Activated CD4-positive, alpha-beta T cell treated with anti-CD3 and anti-CD28 coated beads, Interleukin-10, Interleukin-2, amounts not matched to agents 100 ng/mL and 50 ng/mL, durations not matched to agents 16 hours and 8 hours (primary cell): ENCODE measurements around the gene ADGRL2.

Source experiments
- DNase-seq: peaks from one replicate; pipeline ENCODE4 v3.0.0-alpha.2; 2020

Gene ADGRL2

DNA sequence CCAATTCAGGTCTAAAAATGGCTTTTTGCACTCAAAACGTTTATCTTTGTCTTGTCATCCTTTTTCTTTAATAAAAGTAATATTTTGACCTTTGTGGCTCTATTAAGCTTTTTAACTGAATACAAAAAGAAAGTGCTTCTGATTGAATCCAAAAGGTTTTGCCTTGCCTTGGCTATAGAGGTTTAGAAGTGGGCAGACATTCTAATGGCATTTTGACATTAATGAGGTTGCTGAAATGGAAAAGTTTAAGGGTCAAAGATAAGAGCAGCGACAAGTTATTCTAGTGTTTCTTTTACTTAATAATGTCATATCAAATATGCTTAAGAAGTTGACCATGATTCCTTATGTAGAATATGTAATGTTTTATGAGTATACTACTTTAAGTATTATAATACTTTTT, 120.2 kb downstream of the ADGRL2 start:
- DNase-seq = no peak

DNA sequence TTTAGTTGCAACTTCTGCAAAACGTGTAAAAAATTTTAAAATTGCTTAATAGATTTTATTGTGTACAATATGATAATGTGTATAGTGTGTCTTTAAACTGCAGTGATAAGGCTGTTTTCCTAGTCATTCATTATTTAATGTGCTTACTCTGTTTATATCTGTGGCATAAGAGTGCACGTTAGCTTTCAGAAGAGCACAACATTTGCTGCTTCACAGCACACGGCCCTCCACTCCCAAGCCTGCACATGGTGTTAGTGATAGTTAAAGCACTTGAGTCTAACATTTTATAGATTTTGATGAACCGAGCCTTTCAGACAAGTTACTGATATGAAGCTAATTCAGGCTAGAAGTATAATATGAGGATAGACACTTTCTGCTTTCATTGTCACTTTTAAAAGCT, 120.6 kb downstream of the ADGRL2 start:
- DNase-seq = no peak

DNA sequence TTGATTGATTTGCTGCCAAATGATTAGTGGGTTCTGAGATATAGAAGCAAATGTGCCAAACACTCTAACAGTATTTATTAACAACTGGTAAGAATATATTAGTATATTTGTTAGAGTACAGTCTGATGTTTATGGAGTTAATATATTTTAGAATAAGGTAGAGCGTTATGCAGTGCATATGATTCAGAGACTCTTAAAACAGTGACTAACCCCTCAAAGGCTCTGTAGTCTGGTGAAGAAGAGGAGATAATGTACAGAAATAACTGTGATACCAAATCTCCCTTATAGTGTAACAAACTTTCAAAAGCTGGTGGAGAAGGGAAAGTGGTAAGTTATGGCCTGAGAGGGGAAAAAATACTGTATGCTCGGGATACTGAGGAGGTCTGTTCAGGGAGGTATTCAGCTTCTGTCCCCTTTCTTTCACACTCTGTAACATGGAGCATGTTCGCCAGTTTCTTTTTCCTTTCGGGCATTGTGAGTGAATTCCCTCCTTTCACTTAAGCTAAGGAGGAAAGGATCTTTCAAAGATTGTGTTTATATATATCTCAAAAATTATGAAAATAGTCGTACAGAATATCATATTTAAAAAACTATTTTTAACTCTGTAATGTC, 121.2 kb downstream of the ADGRL2 start:
- no peak for DNase-seq

DNA sequence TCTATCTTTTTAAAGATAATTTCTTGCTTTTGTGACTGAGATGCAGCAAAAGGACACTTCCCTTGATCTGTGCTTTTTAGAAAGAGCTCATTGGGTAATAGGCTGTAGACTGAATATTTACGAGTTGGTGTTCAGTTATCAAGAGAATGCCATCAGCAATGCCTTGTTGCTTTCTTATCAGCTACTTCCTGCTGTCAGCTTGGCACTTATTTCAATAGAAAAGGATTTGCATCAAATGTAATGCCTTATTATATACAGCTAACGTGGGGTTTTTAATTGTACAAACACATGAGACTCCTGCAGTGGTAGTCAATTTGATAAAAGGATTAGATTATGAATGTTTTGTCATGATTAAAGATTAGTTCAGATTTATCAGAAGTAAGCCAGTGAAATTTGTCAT, 122.2 kb downstream of the ADGRL2 start:
- DNase-seq = no peak

DNA sequence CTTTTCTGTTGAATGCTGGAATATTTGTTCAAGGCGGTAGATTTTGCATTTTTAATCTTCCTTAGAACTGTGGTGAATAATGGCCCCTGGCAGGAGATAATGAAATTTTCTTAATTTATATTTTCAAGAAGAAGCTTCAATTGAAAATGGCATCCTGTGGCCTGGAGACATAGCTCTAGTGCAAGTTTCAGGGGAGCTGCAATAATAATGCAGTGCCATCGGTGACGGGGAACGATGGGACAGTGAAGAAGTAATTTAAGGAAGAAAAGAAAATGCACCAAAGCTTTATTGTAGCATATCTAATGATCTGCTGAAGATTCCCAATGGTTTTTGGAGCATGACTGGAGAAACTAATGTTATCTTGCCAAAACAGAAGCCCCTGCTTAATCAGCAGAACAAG, 128.4 kb downstream of the ADGRL2 start:
- no peak for DNase-seq

DNA sequence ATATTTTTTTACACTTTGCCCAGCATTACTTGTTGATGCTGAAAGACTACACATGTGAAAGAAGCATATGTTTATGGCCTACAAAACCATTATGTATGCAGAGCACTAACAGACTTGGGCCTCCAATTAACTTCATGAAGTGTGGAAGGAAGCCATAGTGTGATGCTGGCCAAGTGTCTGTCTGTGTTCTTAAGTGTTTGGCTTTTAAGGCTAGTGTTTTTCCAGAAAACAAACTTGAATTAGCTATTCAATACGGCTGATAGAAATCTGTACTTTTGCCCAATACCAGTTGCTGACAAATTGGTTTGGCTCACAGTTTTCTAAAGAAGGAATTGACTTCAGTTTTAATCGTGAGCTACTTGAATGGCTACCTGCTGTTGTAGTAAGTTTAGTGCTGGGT, 136.1 kb downstream of the ADGRL2 start:
- DNase-seq = no peak

DNA sequence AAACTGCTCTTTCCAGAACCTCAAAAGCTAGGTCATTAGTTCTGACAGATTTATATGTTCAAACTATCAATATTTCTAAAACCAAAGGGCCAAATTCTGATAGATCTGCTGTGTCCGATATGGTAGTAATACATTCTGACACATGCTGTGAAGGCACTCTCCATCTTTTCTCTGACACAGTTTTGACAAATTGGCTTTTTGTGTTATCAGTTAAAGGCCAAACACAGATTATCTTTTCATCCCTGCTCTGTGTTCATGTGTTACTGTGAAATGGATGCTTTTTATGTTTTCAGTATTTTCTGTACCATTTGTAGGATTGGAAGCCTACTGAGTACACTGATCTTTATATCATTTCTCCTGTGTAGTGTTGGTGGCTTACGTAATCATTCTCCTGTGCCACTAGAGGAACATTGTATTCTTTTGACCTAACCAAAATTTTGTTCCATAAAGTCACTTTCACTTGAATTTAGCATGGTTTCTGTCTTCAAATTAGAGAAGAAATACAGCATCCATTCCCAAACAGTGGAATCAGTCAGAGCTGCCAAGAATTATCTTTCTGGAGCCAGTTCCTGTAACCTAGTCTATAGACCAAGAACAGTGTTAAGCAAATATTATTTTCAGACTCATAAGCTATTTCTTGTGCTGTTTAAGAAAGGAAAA, 137.2 kb downstream of the ADGRL2 start:
- DNase-seq = no peak

DNA sequence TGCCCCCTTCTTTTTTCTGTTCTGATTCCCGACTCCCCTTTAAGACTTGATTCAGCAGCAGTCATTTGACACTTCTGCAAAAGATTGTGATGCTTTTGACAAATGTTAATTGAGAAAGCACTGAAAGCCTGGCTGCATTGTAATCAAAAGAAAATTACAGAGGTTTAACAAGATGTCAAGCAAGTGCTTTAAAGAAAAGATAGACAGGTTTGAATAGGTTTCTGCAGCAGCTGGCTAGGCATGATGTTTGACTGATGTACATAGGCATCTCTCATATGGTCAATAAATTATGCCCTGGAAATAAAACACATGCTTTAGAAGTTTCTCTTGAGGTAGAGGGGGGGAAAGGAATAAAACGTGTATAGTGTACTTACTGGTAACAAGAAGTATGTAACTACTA, 147.8 kb downstream of the ADGRL2 start:
- no peak for DNase-seq

DNA sequence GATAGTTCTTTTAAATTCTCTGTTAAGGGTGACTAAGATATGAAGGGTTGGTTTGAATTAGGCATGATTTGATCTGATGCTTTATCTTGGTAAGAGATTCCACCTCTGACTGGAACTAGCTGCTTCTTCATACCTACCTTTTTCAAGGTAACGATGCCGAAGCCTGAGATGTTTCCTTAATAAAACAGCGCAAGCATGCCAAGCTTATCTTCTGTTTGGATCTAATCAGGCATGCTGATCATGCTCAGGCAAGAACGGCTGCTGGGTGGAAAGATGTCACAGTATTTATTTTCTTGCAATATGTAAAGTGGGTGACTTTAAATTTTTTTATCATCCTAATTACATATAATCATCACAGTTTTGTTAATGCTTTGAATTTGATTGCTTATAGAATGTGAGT, 148.7 kb downstream of the ADGRL2 start:
- DNase-seq = no peak

DNA sequence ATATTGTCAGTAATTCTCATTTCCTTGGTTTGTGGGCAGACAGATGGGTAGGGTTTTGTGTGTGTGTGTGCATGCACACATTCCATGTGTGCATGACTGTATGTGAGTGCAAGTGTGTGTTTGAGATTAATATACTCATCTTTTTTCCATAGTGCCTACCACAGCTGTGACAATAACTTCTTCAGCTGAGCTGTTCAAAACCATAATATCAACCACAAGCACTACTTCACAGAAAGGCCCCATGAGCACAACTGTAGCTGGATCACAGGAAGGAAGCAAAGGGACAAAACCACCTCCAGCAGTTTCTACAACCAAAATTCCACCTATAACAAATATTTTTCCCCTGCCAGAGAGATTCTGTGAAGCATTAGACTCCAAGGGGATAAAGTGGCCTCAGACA, 149.3 kb downstream of the ADGRL2 start:
- DNase-seq = no peak

DNA sequence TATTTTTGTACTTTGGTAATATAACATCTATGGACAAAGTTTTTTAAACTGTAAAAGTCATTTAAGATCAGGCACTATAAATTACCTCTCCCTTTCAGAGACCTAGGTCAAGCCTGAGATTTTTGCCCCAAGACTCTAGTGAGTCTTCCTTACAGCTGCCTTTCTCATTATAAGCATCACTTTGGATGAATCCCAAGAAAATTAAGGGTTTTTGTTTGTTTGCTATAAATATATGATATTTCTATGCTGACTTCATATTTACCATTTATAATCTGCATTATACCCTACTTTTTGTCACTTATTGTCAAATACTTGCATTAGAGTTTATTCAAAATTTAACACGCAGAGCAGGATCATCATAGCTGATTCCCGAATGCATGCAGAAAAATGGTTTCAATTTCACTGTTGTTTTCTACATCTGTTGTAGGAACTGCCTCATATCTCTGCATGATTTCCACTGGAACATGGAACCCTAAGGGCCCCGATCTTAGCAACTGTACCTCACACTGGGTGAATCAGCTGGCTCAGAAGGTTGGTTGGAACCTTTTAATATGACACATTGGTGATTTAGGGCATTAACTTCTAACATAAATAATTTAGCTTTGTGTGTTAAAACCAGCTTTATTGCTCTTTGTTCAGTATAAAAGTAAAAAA, 150.0 kb downstream of the ADGRL2 start:
- no peak for DNase-seq

DNA sequence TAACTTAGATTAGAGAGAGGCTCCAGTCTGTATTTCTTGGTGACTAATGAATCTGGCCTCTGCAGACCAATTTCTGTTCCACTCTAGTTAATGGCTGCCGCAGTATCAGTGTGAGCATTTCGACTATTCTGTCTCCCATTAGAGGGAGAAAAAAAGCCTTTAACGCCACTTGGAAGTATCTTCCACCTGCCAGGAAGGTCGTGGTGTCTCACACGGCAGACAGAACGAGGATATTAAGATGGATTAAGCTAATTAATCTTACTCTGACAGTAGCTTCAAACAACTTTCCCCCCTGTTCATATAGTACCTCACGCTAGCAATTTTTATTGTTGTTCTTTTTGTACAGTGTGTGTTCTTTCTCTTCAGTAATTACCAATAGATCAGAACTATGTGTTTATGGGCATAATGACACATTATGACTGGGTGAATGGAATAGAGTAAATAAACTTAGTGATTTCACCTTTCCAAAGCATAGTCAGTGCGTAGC, 153.8 kb downstream of the ADGRL2 start:
- no peak for DNase-seq

DNA sequence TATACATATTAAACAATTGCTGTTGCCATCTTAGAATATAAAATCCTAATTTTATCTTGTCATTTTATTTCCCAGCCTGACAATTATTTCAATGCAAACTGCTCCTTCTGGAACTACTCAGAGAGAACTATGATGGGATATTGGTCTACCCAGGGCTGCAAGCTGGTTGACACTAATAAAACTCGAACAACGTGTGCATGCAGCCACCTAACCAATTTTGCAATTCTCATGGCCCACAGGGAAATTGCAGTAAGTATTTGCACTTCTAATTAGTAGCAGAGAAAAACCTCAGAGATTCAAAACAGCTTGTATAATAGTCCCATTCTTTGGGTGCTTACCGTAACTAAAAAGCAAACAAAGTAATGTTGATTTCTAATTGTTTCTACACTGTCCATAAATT, 167.2 kb downstream of the ADGRL2 start:
- no peak for DNase-seq

DNA sequence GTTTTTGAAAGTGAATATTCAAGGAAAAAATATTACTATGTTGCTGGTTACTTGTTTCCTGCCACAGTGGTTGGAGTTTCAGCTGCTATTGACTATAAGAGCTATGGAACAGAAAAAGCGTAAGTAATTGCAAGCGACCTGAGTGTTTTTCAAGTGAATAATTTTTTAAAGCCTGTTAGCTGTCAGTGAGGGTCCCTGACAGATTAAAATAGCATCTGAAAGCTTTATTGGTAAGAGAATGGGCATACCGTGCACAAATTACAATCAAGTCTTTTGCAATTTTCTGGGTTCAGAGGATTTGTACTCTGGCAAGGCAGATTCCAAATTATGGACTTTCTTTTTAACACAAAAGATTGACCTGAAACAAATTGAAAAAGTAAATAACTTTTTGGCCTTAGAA, 169.7 kb downstream of the ADGRL2 start:
- no peak for DNase-seq

DNA sequence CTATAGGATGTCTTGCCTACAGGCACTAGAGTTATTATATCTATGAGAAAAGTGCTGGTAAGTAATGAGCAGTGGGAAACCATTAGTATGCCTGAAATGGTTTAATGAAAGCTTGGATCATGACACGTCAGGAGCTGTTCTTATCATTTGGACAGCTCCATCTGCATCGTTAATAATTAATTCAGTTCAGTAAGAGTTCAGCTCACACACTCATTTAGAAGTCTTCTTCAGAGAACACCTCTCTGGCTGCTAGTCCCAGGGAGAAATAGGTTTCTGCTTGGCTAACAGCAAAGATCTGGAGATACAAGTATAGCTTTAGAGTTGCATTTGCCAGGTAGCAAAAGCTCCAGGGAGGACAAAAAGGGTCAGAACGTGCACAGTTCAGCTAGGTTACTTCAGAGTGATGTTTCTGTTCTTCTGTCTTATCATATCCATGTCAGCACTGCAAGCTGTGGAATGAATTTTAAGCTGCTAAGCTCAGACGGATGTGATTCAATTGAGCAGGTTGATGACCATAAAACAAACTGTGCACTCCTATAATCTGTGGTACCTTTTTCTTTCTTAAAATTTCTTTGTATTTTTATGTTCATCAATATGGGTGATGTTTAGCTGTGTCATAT, 173.6 kb downstream of the ADGRL2 start:
- no peak for DNase-seq

DNA sequence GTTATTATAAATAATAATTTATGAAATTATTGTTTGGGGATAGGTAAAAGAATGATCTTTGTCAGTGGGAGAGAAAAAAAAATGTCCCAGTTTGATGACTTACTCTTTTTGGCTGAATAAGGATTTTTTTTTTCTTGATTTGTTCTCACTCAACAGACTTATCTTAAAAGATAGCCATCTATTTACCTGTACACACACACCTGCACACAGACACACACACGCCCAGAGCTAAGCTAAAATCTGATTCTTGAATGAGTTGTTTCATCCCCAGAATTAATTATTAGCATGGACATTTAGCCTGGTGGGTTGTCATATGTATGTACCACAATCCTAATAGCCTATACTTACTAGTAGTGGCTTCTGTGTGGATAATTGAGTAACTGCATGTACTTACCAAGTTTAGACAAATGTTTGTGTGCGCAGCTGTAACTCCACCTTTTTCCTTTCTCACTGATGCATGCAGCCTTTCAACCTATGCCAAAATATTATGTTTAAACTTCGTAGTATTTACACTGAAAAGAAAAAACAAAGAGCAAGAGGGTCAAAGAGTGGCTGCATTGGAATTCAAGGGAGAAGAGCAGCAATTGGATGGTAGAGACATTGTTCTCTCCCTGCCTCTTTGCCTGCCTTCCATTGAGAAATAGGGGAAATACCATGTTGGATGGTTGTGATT, 174.3 kb downstream of the ADGRL2 start:
- no peak for DNase-seq

DNA sequence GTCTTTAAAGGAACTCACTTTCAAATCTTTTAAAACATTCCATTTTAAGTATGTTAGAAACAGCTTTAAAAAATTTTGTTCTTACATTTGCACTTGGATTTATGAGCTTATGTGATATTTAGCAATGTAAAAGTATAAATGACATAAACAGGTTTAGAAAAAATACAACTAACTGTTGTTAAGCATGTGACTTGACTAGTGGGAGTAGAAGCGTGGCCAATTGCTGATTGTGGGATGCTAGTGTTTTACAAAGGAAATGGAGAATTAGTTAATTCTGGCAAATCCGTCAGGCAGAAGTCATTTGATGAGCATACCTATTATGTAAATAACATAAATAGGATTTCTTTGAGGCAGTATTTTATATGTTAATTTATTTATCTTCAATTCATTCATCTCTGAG, 175.8 kb downstream of the ADGRL2 start:
- DNase-seq = no peak

DNA sequence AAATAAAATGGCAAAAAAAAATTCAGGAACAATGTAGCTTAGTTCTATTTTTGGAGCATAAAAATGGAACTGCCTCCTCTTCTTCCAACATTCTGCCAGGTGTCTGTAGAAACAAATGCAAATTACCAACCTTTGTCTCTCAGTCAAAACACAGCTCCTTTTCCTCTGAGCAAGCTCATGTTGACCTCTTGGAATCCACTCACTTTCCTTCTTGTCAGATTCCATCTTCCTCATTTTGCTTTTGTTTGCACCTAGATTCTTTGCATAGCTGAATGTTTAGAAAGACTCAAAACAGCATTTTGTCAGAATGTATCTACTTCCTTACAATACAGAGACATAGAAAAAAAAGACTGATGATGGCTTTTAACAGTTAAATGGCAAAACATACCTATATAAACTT, 178.2 kb downstream of the ADGRL2 start:
- no peak for DNase-seq

DNA sequence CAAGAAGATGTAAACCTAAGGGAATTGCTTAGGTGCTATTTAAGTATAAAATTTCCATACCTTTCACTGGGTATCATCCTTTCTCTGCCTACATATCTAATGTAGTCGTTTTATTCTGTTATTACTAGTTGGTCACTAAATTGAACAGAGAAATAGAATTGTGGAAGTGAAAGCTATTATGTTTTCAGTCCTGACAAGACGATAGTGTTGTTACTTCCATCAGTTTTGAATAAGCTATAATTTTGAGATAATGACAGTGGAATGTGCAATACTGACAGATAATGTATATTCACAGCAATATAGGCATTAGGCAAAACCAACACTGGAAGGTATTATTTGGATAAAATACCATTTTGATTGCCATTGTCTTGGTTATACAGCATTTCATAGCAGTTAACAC, 181.8 kb downstream of the ADGRL2 start:
- DNase-seq = no peak

DNA sequence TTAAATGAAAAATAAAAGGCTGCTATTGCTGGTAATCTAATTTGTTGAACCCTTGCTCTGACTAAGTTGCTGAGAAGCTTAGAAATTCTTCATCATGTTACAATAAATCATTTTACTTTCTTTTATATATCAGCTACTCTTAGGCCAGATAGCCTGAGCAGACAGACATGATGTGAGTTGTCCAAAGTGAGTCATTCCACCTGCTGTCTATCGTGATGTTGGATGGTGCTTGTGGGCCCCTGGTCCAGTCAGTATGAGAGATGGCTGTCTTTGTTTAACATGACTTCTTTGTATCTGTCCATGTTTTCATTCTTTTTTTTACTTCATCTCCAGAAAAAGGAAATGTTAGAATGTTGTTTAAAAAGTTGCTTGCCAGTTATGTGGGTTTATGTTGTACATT, 188.8 kb downstream of the ADGRL2 start:
- DNase-seq = no peak

DNA sequence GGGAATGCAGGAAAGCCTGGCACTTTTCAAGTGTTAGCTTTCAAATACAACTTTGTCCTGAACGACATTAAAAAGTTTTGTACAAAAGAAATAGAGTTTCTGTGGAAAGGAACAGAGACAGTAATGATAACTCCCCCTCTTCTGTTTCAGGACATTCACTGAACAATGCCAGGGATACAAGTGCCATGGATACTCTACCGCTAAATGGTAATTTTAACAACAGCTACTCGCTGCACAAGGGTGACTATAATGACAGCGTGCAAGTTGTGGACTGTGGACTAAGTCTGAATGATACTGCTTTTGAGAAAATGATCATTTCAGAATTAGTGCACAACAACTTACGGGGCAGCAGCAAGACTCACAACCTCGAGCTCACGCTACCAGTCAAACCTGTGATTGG, 189.5 kb downstream of the ADGRL2 start:
- no peak for DNase-seq

DNA sequence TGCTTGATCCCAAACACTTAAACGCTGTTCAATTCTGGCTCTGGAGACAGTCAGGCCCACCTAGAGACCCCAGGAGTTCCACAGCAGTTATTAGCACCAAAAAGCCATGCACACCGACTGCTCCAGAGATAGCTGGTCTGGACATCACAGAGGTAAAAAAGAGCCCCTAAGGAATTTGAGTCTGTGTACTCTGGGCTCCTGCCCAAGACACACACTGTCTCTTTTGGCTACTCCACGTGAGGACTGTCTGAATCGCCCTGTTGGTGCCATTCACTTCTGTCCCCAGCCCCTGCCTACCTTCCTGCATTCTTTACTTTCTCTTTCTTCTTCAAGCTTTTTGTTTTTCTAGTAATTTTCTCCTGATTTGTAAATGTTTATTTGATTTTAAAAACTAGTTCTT, 197.4 kb downstream of the ADGRL2 start:
- DNase-seq = no peak

DNA sequence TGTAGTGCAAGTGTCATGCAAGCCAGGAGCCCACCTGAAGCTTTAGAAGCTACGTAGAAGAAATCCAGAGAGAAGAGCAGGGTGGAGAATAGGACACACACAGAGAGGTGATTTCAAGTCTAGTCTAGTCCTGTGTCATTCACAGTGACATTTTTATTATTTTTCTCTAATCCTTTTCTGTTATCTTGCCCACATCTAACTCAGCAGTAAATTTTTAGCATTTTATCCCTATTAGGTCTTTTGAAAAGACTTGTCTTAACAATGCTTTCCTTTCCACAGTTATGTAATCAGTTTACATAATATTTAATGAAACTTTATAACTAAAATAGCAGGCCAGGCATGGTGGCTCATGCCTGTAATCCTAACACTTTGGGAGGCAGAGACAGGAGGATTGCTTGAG, 198.6 kb downstream of the ADGRL2 start:
- DNase-seq = no peak

DNA sequence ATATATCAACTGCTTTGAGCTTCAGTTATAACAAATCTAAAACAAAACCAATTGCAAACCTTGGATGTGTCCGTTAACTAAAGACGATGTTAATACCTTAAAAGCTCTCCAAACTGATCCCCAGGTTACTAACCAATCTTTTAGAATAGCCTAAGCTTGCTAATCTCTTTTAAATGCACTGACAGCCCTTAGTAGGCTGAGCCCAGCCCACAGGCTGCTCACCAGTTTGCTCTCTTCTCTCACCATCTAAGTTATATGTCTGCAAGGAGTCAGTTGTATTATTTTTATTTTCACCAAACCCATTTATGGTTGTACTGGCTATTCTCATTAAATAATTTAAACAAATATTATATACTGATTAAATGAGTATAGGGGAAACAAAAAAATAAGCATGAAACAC, 199.5 kb downstream of the ADGRL2 start:
- no peak for DNase-seq
